NB4 (cell line): Measurements from ENCODE around the gene PRR15.
A peak's percentile ranks its signal among the peaks of the same experiment; 100 is the strongest.

Source experiments
- DNase-seq: peaks from one replicate; pipeline ENCODE4 v3.0.0; 2010; ENCODE audit warnings: low read depth
- H3K4me3 ChIP-seq: one replicate; pipeline ENCODE4 v1.5.1; 2011; ENCODE audit warnings: mild to moderate bottlenecking, low read depth, low read length, moderate library complexity
- CTCF ChIP-seq: IDR thresholded peaks from one replicate; pipeline ENCODE4 v1.5.1; 2012; ENCODE audit warnings: low read depth, low read length
- MAX ChIP-seq: IDR thresholded peaks from 2 replicates; pipeline ENCODE4 v1.6.1; 2011; ENCODE audit warnings: low read depth, low read length
- MYC ChIP-seq: IDR thresholded peaks from 2 replicates; pipeline ENCODE4 v1.6.1; 2011; ENCODE audit warnings: low read depth, low read length
- POLR2A ChIP-seq: IDR thresholded peaks from 2 replicates; pipeline ENCODE4 v1.6.1; 2011; ENCODE audit warnings: mild to moderate bottlenecking; ENCODE audit not compliant: insufficient read length; ENCODE audit errors: extremely low read depth

Gene PRR15

GRCh38 chr7:29565224-29565630 is 1.6 kb downstream of the PRR15 start:
- peak; percentile 71 for DNase-seq
- H3K4me3 ChIP-seq = peak overlapping the region; percentile 77
- TF ChIP-seq CTCF (no peak), MAX (no peak), MYC (peak; percentile 22; the same call in 1 of the 2 replicates), POLR2A (no peak)

GRCh38 chr7:29565634-29565981 is 2.0 kb downstream of the PRR15 start:
- no peak for DNase-seq
- H3K4me3 ChIP-seq = peak overlapping the region; percentile 77
- TF ChIP-seq POLR2A = no peak
- no peak for TF ChIP-seq MAX
- no peak for TF ChIP-seq MYC
- TF ChIP-seq CTCF = no peak

GRCh38 chr7:29565982-29566746 is 2.5 kb downstream of the PRR15 start:
- no peak for TF ChIP-seq MYC
- no peak for TF ChIP-seq POLR2A
- no peak for TF ChIP-seq CTCF
- no peak for TF ChIP-seq MAX
- H3K4me3 ChIP-seq = no peak overlapping the region
- no peak for DNase-seq

- no peak for TF ChIP-seq POLR2A
- TF ChIP-seq CTCF = no peak
- TF ChIP-seq MYC = no peak
- no peak for TF ChIP-seq MAX
- no peak overlapping the region for H3K4me3 ChIP-seq
- no peak for DNase-seq
Measured at GRCh38 chr7:29567174-29567573, 3.5 kb downstream of the PRR15 start.

- peak; percentile 65 for DNase-seq
- TF ChIP-seq MYC = no peak
- no peak overlapping the region for H3K4me3 ChIP-seq
Measured at GRCh38 chr7:29569648-29570047, 6.0 kb downstream of the PRR15 start.

- TF ChIP-seq MYC = no peak
- no peak overlapping the region for H3K4me3 ChIP-seq
- DNase-seq = no peak
Measured at GRCh38 chr7:29572558-29572957, 8.9 kb downstream of the PRR15 start.

GRCh38 chr7:29573567-29573966 is 9.9 kb downstream of the PRR15 start:
- H3K4me3 ChIP-seq = no peak overlapping the region
- TF ChIP-seq POLR2A (no peak), CTCF (no peak), MYC (no peak), MAX (no peak)
- DNase-seq = no peak
